ENCODE data around the gene EPHB1. TPM values are rescaled to one million over a fixed set of nuclear protein-coding genes. Genes with fewer than 3 reads are reported as not detected.

Gene EPHB1
- total and polyA plus RNA-seq, 2 of the 13 experiments (the other 11 are each of a cell fraction or from before 2014, with no cell fraction given), result 0.07 to 0.21 TPM

GRCh38 chr3:134955874-134956273 is 160.8 kb downstream of the EPHB1 start:
- Histone ChIP-seq H3K36me3 (replicated peaks in 1 of 2; ENCODE audit: control insufficient read depth in 1 of 2, insufficient read depth in 2 of 2, low read length in 2 of 2) (no peaks in the 10 kb centered on the region), H3K27me3 (ENCODE audit: control insufficient read depth in 1 of 2, insufficient read depth in 2 of 2, low read length in 2 of 2) (no peaks in the 10 kb centered on the region; a peak in 1 of 5 replicates), H3K4me2 (ENCODE audit: low read depth, low read length) (no peak overlapping the region), H3K4me1 (ENCODE audit: insufficient read depth, low read length) (no peaks in the 10 kb centered on the region), H2AFZ (ENCODE audit: low read length) (no peak overlapping the region), H3K4me3 (replicated peaks in 1 of 3; ENCODE audit: insufficient read depth in 1 of 3, low read depth in 2 of 3, low read length in 3 of 3) (no peak overlapping the region), H3K9me3 (ENCODE audit: low read length) (no peaks in the 10 kb centered on the region), H4K20me1 (ENCODE audit: insufficient read depth, low read length) (no peaks in the 10 kb centered on the region), H3K9ac (ENCODE audit: insufficient read depth, low read depth, low read length) (no peak overlapping the region), H3K79me2 (ENCODE audit: insufficient read depth, low read length) (no peaks in the 10 kb centered on the region), H3K27ac (ENCODE audit: extremely low read length, insufficient read depth, low read length) (no peak overlapping the region)
- no TSS peak for BruUV-seq (replicated peaks)
- WGBS (ENCODE audit: low lambda C conversion rate), result 0% methylated on average over 2 of the region's 2 CpGs
- intact Hi-C loops (cut with micrococcal nuclease; ENCODE audit: unreplicated experiment) (no loop called here), in situ Hi-C loops (cut with HindIII; ENCODE audit: extremely low pct_ligation_motif_present, low pct_unique_long_range_greater_than_20kb) (no loop called here)
- no peak for TF ChIP-seq FOXP1 (IDR thresholded peaks at IDR 0.05)
- no peak for TF ChIP-seq FOXP1 (CRISPR knock-in tag; IDR thresholded peaks at IDR 0.05)
- TF ChIP-seq MIER3 (CRISPR knock-in tag; IDR thresholded peaks at IDR 0.05; ENCODE audit: borderline replicate concordance), result no peak
- no peak for TF ChIP-seq TBP (CRISPR knock-in tag; IDR thresholded peaks at IDR 0.05)
- TF ChIP-seq ZNF468 (CRISPR knock-in tag; IDR thresholded peaks at IDR 0.05), result no peak
- TF ChIP-seq ZNF124 (CRISPR knock-in tag; IDR thresholded peaks at IDR 0.05), result no peak
- no peak for TF ChIP-seq FOXA3 (CRISPR knock-in tag; IDR thresholded peaks at IDR 0.05)
- TF ChIP-seq ZNF17 (CRISPR knock-in tag; IDR thresholded peaks at IDR 0.05), result no peak
- no peak for TF ChIP-seq ZNF564 (CRISPR knock-in tag; IDR thresholded peaks at IDR 0.05)
- TF ChIP-seq ZGPAT (CRISPR knock-in tag; IDR thresholded peaks at IDR 0.05), result no peak
- no peak for TF ChIP-seq ZFP41 (CRISPR knock-in tag; IDR thresholded peaks at IDR 0.05; ENCODE audit: borderline replicate concordance)
- TF ChIP-seq ZNF501 (CRISPR knock-in tag; IDR thresholded peaks at IDR 0.05), result no peak
- no peak for TF ChIP-seq NCOR1 (IDR thresholded peaks at IDR 0.05; ENCODE audit: borderline replicate concordance, low read length)
- no peak for TF ChIP-seq ZMAT3 (CRISPR knock-in tag; conservative IDR thresholded peaks at IDR 0.05)
- TF ChIP-seq KAT7 (CRISPR knock-in tag; IDR thresholded peaks at IDR 0.05; ENCODE audit: borderline replicate concordance), result no peak
- TF ChIP-seq DBP (CRISPR knock-in tag; IDR thresholded peaks at IDR 0.05; ENCODE audit: not compliant biosample characterization), result no peak
- TF ChIP-seq MEIS2 (CRISPR knock-in tag; IDR thresholded peaks at IDR 0.05), result no peak
- no peak for TF ChIP-seq ZNF296 (CRISPR knock-in tag; conservative IDR thresholded peaks at IDR 0.05)
- TF ChIP-seq ZBTB10 (CRISPR knock-in tag; IDR thresholded peaks at IDR 0.05; ENCODE audit: borderline replicate concordance), result no peak
- CTCF ChIA-PET (ENCODE audit: low intra/inter-chr PET ratio, low total read pairs), result no interaction called here
- POLR2A ChIA-PET, result no interaction called here
- DNase-seq (ENCODE audit: low spot score) (no peak), ATAC-seq (no peak), FAIRE-seq (no peak)
